ENCODE measurements around the gene LNPEP.

DNA sequence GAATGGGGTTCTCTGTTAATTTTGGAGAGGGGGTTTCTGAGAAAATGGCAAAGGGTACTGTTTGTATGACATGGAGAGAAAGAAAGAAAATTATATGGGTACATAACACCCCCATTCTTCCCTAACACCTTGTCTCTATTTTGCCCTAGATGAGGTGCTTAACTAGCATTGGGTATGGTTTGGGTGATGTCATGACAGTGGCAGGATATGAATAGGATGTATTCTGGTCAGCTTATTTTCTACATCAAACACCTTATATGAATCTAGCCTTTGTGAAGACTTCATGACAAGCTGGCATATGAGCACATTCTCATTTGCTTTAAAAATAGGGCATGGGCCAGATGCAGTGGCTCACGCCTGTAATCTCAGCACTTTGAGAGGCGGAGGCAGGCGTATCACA is 58.6 kb downstream of the LNPEP start:
- TF ChIP-seq POLR2AphosphoS5 (IDR thresholded peaks at IDR 0.05) (no peak), POLR2A (IDR thresholded peaks at IDR 0.05) (no peak)
- TF ChIP-seq, protein P1, sequence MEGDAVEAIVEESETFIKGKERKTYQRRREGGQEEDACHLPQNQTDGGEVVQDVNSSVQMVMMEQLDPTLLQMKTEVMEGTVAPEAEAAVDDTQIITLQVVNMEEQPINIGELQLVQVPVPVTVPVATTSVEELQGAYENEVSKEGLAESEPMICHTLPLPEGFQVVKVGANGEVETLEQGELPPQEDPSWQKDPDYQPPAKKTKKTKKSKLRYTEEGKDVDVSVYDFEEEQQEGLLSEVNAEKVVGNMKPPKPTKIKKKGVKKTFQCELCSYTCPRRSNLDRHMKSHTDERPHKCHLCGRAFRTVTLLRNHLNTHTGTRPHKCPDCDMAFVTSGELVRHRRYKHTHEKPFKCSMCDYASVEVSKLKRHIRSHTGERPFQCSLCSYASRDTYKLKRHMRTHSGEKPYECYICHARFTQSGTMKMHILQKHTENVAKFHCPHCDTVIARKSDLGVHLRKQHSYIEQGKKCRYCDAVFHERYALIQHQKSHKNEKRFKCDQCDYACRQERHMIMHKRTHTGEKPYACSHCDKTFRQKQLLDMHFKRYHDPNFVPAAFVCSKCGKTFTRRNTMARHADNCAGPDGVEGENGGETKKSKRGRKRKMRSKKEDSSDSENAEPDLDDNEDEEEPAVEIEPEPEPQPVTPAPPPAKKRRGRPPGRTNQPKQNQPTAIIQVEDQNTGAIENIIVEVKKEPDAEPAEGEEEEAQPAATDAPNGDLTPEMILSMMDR (IDR thresholded peaks at IDR 0.05) = no peak
